Fibroblast of skin of scalp (primary cell): ENCODE results near the gene LRRC37A. TPM values are rescaled to one million over a fixed set of nuclear protein-coding genes. Genes with fewer than 3 reads are reported as not detected.
"Not testable (repeated sequence)": the region's sequence is repeated elsewhere in the genome, so short reads cannot be mapped to it uniquely, and the experiment has no call there.

Experiments
- DNase-seq: peaks from one replicate; pipeline ENCODE4 v3.0.0-alpha.2; 2013
- polyA plus RNA-seq, 2 experiments: library from polyadenylated mRNA; unstranded; fragments of 120-200 nt; gene quantifications; one replicate each; pipeline ENCODE4 v1.2.1, GENCODE V29; 2013; ENCODE audit not compliant: insufficient read length in 2 of 2

The LRRC37A gene
- 2.2 TPM for polyA plus RNA-seq (2013, experiment 1 of 2; ENCODE audit: insufficient read length)
- 3.5 TPM for polyA plus RNA-seq (2013, experiment 2 of 2; ENCODE audit: insufficient read length)

DNA sequence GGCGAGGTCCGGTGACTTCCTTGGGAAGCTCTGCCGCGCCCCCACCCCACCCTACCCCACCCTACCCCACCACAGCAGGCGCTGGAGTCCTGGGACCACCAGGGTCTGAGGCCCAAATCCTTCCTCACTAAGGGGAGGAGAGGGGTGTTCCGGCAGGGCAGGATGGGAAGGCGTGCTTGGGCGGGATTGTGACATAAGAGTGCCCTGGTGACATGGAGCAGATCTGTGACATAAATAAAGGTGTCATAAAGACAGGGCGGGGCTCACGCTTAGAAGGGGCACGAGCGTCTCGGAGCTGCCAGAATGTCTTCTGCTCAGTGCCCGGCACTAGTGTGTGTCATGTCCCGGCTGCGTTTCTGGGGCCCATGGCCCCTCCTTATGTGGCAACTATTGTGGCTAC is at the start of gene LRRC37A:
TSS of gene LRRC37A (plus strand) at position 301 of the 400 bp plus-strand sequence. CDS start at position 304, 3 bp downstream.
- not testable (repeated sequence) for DNase-seq

DNA sequence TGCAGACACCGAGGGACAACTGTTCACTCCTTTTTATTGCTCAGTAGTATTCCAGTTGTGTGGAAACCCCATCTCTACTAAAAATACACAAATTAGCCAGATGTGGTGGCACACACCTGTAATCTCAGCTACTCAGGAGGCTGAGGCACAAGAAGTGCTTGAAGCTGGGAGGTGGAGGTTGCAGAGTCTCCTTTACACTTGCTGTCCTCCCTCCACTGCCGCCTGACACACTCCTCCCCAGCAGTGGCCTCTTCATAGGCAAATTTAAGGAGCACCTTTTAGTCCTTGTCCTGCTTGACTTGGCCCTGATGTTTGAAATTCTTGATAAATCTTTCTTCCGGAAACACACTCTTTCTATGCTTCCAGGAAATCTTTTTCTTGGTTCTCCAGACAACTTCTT is 45.8 kb upstream of the LRRC37A start:
- DNase-seq = not testable (repeated sequence)

DNA sequence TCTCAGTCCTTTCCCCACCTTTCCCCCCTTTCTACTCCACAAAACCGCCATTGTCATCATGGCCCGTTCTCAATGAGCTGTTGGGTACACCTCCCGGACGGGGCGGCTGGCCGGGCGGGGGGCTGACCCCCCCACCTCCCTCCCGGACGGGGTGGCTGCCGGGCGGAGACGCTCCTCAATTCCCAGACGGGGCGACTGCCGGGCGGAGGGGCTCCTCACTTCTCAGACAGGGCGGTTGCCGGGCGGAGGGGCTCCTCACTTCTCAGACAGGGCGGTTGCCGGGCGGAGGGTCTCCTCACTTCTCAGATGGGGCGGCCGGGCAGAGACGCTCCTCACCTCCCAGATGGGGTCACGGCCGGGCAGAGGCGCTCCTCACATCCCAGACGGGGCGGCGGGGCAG is 42.1 kb upstream of the LRRC37A start:
- DNase-seq = not testable (repeated sequence)

DNA sequence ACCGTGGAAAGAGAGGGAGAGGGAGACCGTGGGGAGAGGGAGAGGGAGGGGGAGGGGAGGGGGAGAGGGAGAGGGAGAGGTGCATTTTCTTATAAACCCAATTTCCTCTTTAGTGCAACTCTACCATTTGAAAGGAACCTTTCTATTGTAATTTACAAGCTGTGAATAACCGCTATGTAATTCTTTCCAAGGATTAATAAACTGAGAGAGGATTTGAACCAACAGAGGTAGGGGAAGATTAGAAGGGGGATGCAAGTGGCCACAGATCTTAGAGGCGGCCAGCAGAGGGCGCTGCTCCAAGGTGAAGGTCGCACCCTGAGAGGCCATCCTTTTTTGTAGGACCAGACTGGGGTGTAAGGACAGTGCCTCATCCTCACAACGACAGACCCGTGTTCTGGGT is 41.2 kb upstream of the LRRC37A start:
- peak; percentile 66 for DNase-seq

DNA sequence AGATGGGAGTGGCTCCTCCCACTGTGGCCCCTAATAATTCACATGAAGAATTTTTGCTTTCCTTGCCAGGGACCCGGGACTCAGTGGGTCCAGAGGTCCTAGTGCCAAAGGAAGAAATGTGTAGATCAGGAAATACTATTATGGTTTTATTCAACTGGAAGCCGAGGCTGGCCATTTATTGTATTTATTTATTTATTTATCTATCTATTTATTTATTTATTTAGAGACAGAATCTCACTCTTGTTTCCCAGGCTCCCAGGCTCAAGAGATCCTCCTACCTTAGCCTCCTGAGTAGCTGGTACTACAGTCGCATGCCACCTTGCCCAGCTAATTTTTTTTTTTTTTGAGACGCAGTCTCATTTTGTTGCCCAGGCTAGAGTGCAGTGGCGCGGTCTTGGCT is 40.7 kb upstream of the LRRC37A start:
- DNase-seq = not testable (repeated sequence)

DNA sequence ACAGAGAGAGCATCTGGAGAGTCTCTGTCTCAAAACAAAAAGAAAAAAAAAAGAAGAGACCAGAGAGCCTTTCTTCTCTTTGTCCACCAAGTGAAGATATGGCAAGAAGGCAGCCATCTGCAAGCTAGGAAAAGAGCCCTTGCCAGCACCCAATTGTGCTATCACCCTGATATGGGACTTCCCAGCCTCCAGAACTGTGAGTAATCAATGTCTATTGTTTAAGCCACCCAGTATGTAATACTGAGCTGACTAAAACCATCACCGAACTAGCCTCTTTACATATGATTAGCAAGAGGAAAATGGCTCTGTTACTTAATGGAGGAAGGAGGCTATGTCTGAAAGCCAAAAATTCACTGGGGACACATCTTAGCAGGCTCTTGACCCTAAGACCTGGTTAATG is 38.6 kb upstream of the LRRC37A start:
- DNase-seq = not testable (repeated sequence)

DNA sequence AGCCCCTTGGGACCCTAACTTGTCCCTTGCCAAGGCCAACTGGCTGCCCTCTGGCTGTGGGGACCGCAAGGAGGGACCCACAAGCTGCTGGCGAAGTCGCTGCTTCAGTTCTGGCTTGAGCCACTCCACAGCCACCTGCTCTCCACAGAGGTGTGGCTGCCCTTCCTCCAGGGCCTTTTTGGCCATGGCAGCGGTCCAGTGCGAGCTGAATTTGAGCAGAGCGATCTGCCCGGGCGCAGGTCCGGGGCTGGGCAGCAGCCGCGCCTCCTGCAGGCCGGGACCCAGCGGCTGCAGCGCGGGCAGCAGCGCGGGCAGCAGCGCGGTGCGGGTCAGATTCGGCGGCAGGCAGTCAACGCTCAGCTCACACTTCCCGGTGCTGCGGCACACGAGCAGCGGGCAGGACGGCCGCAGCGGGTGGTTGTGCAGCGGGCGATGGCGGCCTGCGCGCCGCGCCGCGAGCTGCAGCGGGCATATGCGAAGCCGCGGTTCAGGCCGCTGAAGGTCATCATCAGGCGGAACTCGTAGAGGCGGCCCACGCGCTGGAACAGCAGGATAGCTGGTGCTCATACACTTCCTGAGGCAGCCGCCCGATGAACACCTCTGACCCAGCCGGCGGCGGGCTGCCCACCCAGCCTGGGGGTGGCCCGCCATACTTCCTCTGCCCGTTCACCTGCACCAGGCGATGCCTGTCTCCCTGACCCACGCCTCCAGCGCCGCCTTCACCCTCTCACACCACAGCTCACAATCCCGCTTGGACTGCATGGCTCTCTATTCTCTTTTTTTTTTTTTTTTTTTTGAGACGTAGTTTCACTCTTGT is 34.9 kb upstream of the LRRC37A start:
- DNase-seq = peak; percentile 31

DNA sequence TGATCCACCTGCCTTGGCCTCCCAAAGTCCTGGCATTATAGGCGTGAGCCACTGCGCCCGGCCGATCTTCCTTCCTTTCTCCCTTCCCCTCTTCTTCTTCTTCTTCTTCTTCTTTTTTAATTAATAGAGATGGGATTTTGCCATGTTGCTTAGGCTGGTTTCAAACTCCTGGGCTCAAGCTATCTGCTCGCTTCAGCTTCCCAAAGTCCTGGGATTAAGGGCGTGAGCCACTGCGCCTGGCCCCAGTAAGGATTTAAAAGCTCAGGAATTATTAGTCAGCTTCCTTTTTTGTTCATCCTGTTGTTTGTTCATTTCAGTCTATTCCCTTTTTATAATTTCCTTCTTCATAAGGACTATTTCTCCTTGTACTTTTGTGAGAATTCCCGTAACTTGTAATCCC is 32.7 kb upstream of the LRRC37A start:
- DNase-seq = no peak

DNA sequence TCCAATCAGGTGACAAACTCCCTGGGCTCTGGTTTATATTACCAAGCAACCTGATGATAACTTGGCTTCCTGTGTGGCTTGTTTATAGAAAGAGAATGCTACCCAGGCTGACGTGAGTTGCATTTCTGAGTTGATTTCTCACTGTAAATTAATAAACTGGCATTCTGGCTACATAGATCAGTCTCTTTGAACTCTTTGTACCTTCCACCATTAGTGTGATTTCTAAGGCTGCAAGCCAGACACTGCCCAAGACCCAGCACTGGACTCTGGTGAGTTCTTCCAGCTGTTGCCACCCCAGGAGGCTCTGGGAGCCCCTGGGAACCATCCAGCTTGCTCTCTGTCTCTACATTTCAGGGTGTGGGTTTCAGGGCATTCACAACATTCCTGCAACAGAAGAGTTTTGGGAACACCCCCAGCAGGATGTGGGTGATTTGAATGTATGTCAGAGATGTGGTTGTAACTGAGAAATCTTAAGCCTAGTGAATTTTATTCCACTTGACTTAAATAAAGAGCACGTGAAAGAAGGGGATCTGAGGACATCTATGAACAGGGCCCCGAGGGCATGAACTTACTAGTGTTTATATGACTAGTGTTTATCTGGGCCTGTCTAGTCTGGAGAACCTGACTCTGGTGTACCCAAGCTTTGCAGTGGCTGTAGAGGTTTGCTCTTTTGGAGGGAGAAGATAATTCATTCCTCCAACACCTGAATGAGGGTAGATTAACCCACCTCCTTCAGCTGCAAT is 30.3 kb upstream of the LRRC37A start:
- DNase-seq = peak; percentile 91

DNA sequence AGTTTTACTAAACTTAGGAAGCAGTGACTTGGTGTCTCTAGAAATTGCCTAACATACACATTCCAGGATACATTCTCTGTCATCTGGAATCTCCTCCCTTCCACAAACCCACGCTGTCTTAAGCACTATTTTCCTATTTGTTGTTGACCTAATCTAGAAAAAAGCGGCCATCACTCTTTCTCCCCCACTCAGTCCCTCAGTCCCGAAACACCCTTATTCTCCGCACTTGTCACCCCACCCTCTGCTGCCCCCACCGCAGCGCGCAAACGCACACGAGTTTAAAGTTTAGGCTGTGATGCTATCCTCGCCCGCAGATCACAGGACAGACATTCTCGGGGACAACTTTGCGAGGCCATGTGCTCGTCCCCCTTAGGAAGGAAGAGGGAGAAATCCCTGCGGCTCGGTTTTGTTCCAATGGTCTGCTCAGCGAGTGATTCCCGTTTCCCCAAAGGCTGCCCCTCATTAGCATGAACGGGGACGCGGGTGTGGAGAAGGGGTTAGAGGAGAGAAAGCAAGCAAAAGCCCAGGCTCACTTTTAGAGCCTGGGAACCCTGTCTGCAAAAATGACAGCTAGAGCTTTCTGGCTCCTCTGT is 28.8 kb upstream of the LRRC37A start:
- peak; percentile 77 for DNase-seq

DNA sequence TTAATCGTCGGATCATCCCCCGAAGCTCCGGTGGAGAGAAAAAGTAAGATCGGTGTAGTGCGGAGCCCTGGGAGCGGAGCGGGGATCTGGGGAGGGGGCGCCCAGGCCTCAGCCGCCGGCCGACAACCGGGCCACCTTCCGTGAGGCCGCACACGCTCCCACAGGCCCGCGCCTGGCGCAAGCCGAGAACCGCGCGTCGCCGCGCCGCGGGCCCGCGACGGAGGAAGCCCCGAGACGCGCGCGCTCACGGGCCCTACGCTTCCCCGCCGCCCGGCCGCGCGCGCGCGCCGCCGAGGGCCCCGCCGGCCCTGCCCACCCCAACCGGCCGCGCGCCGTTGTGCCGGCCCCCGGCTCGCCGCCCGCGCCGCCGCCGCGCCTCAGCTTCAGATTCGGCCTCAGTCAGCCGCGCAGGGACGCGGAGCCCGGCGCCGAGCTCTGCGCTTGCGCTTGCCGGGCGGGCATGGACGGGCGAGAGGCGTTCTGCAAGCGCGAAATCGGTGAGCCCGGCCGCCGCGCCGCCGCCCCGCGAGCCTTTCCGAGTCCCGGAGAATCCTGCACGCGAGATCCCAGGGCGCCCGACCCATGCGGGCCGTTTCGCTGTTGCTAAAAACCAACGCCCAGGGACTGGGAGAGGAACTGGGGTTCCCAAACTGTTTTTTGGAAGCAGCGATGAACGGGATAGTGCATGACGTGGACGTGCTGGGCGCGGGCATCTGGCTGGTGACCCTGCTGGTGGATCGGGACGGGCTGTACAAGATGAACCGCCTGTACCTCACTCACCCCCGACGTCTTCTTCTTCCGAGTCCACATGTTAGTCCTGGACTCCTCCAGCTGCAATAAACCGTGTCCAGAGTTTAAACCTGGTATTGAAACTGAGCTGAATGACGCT is 28.0 kb upstream of the LRRC37A start:
- peak; percentile 90 for DNase-seq

DNA sequence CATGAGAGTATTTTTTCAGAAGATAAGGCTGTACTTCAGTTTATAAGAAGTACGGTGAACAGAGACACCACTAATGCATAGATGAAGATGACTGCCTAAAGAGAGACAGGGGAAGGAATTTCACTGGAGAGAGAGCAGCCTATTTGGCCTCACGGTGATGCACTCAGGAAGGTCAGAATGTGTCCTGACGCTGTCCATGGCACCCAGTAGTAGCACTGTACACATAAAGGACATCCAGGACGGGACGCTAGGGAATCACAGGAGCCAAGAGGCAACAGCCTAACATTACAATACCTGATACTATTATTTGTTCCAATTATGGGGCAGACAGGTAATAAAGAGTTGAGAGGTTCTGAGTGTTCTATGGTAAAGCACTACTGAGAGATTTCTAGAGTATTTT is 24.9 kb upstream of the LRRC37A start:
- DNase-seq = no peak

DNA sequence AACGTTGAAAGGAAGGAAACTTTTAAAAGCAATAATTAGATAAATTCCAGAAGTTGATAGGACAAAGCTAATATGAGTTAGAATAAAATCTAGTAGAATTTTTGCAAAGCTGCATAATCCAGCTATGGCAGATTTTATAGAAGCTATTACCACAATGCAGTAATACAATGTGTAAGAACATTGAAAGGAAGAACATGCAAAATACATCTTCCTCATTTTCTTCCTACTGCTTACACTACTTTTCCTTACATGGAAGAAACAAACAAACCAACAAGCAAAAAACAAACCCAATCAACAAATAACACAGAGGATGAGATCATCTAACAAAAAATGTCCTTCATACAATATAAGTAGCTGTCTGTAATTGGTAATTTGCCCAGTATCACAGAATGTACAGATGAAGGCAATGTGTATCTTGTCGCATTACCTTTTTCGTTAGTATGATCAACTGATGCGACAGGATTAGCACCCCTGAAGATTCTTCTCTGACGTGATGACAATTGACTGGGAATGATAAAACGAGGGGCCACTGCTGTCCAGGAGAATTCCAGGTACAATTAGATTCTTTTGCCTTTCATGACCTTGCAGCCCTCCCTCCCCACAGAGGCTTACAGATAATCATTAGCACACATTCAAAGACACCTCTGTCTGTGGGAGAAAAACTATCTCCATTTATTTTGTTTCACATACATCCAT is 21.2 kb upstream of the LRRC37A start:
- DNase-seq = no peak

DNA sequence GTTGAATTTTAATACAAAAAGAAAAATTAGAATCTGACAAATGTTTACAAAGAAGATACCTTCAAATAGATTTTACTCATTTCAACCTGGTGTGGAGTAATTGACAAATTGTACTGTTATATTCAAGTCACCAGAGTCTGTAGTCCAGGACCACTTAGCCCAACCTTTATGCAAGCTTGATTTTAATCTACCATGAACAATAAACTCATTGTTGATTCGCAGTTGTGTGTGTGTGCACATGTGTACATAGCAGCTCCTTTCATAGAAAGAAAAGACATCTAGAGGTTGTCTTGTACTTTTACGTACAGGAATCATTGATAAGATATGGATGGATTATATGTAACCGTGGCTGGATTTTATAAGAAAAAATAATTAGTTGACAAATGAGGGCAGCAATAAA is 20.7 kb upstream of the LRRC37A start:
- no peak for DNase-seq

DNA sequence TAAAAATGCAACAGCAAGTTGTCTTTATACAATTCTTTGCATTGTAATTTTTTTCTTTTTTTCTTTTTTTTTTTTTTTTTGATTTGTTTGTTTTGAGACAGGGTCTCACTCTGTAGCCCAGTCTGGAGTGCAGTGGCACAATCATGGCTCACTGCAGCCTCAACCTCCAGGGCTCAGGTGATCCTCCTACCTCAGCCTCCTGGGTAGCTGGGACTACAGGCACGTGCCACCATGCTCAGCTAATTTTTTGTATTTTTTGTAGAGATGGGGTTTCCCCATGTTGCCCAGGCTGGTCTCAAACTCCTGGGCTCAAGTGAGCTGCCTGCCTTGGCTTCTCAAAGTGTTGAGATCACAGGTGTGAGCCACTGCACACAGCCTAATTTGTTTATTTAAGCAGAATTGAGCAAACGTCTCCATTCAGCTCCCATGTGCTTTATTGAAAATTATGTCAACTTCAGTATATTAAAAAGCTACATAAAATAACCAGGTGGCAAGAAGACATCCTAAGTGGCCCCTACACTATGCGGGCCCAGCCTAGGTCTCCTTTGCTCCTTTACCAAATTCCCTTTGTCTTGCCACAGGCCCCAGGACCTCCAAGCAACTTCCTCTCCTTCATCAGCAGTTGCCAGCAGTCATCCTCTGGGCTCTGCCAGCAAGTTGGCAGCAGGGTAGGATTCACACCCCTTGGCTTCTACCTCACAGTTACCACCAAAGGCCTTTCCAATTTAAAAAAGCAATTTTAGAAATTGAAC is 18.0 kb upstream of the LRRC37A start:
- DNase-seq = not testable (repeated sequence)

DNA sequence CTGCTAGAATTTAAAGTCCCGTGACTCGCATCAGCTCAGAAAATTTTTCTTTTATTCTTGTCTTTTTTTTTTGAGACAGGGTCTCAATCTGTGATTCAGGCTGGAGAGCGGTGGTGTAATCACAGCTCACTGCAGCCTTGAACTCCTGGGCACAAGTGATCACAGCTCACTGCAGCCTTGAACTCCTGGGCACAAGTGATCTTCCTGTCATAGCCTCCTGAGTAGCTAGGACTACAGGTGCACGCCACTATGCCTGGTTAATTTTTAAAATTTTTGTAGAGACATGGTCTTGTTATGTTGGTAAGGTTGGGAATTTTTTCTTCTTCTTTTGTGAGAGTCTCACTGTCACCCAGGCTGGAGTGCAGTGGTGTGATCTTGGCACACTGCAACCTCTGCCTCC is 13.6 kb upstream of the LRRC37A start:
- not testable (repeated sequence) for DNase-seq

DNA sequence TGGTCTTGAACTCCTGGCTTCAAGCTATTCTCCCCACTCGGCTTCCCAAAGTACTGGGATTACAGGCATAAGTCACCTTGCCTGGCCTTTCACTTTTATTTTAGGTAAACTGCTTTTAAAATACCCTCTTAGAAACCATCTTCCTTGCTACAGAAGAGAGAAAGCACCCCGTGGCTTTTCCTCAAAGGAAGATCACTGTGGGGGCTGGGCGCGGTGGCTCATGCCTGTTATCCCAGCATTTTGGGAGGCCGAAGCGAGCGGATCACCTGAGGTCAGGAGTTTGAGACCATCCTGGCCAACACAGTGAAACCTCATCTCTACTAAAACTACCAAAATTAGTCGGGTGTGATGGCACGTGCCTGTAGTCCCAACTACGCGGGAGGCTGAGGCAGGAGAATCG is 12.3 kb upstream of the LRRC37A start:
- not testable (repeated sequence) for DNase-seq

DNA sequence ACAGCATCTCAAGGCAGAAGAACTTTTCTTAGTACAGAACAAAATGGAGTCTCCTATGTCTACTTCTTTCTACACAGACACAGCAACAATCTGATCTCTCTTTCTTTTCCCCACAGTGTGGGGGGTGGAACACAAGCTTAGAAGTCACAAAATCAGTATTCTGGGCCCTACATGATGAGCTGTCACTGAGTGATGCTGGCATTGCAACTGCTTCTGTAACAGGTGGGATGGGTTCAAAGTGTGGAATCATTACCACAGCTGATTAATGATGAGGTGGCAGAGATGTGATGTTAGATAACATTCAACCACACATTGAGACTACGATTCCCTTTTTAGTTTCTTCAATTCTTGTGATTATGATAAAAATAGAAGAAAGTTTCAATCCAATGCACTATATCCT is 10.5 kb upstream of the LRRC37A start:
- DNase-seq = not testable (repeated sequence)

DNA sequence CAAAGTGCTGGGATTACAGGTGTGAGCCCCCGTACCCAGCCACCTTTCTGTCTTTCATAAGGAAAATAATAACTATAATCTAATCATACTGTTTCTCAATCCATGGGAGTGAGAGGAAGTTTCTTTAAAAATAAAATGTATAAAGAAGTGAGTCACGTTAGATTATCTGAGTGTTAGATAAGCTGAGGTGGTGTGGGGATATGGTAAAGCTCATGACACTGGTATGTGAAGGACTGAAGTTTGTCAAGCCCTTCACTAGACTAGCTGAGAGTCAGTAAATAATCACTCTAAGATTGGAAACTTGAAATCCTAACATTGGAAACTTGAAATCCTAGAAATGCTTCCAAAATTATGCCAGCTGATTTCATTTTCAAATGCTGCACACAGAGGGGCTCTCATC is 9.4 kb upstream of the LRRC37A start:
- not testable (repeated sequence) for DNase-seq

DNA sequence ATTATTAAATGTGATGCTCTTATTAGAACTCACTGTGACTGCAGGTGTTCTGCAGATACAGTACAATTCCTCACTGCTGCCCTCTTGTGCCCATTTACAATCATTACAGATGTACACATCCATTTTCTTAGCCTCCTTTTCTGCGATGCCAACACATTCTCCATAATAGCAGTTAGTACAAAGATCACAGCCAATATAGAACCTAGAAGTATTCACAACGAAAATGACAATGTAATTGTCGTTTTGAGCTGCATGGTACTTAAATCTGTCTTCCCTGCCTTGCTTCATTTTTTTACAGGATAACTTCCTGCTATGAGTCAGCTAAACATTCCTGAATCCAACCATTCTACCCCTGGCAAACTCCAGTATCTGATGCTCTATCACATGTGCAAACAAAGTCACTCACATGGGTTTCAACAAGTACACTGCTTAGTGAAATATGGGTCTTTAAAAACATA is 8.1 kb upstream of the LRRC37A start:
- peak; percentile 77 for DNase-seq

DNA sequence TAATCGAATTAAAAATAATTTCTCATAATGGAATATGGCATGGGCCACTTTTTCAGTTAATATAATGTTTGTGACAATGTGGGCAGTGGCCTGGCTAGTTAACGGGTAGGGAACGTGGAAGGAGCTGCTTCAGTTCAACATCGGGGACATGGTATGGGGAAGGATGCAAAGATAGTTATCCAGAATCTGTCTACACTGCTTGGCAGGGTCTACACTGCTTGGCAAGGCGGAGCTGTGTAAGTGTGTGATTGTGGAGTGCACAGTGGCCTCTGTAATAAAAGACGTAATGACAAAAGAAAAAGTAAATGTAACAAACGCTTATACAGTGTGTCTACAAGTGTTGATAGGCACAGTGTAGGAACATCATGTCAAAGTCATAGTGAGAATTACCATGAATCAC is 7.3 kb upstream of the LRRC37A start:
- not testable (repeated sequence) for DNase-seq
